GM12878 (cell line): Measurements from ENCODE around the gene LRRC30. TPM values are rescaled to one million over a fixed set of nuclear protein-coding genes. Genes with fewer than 3 reads are reported as not detected.

Source experiments
- ATAC-seq: fragments of 200-7000 bp; cut with Tn5 transposase; 3 replicates; pipeline ENCODE4 v1.9.1; 2020; ENCODE audit warnings: mild to moderate bottlenecking, moderate library complexity
- BruUV-seq: library from RNA; stranded (reverse); fragments of 400-500 nt; replicated peaks from 2 replicates; lab custom pipeline; 2021; lab: Mats Ljungman, UMichigan
- CTCF ChIA-PET: fragments of 300-600 bp; sonication (Branson Sonifier 250); formaldehyde crosslinking; extraction: SDS; loops from one replicate; lab custom pipeline; 2021; ENCODE audit warnings: inconsistent platforms; lab: Yijun Ruan, JAX
- POLR2A ChIA-PET: fragments of 350-600 bp; formaldehyde crosslinking; extraction: SDS; loops from one replicate; lab custom pipeline; 2021; ENCODE audit warnings: inconsistent platforms; lab: Charles Lee
- RAD21 ChIA-PET: fragments of 300-600 bp; sonication (Branson Sonifier 250); formaldehyde crosslinking; loops from one replicate; lab custom pipeline; 2023; ENCODE audit warnings: antibody characterized with exemption; ENCODE audit not compliant: unreplicated experiment; lab: Charles Lee
- SMC1A ChIA-PET: fragments of 300-600 bp; sonication (Branson Sonifier 250); formaldehyde crosslinking; loops from one replicate; lab custom pipeline; 2023; ENCODE audit not compliant: unreplicated experiment, uncharacterized antibody; lab: Charles Lee
- DNase-seq: peaks from one replicate; pipeline ENCODE4 v3.0.0-alpha.2; 2011; ENCODE audit warnings: low read depth, low spot score
- FAIRE-seq: peaks from 3 replicates; lab custom pipeline; 2011; peaks lifted over from hg19 to GRCh38; lab: Jason Lieb, UNC
- H2AFZ ChIP-seq: 2 replicates; pipeline ENCODE4 v1.6.0; 2011; ENCODE audit warnings: low read depth, low read length, control low read depth; ENCODE audit not compliant: control insufficient read depth
- H3K27ac ChIP-seq: 2 replicates; pipeline ENCODE4 v1.5.1; 2011; ENCODE audit warnings: control low read depth; ENCODE audit not compliant: control insufficient read depth, insufficient read depth
- H3K27me3 ChIP-seq, 2 experiments: replicated peaks in 1 of 2; 2 replicates each; pipeline versions ENCODE4 v1.6.0 to v1.6.1; 2011; ENCODE audit warnings: low read length in 1 of 2; ENCODE audit not compliant: control insufficient read depth in 2 of 2, insufficient read depth in 2 of 2
- H3K36me3 ChIP-seq, 2 experiments: 2 replicates each; pipeline ENCODE4 v1.5.1; 2011; ENCODE audit warnings: low read length in 1 of 2; ENCODE audit not compliant: control insufficient read depth in 2 of 2, insufficient read depth in 2 of 2
- H3K4me1 ChIP-seq: 2 replicates; pipeline ENCODE4 v1.6.1; 2011; ENCODE audit warnings: mild to moderate bottlenecking, low read length, moderate library complexity, mixed read lengths; ENCODE audit not compliant: control insufficient read depth, insufficient read depth
- H3K4me2 ChIP-seq: 2 replicates; pipeline ENCODE4 v1.6.0; 2011; ENCODE audit warnings: control low read depth; ENCODE audit not compliant: control insufficient read depth, insufficient read depth
- H3K4me3 ChIP-seq: fragments of 200-600 bp; sonication (generic); 2 replicates; pipeline ENCODE4 v1.5.1; 2016
- H3K79me2 ChIP-seq: 2 replicates; pipeline ENCODE4 v1.6.0; 2011; ENCODE audit warnings: low read length; ENCODE audit not compliant: control insufficient read depth, insufficient read depth
- H3K9ac ChIP-seq: 2 replicates; pipeline ENCODE4 v1.8.0; 2011; ENCODE audit warnings: low read length, control low read depth, mixed read lengths; ENCODE audit not compliant: control insufficient read depth, insufficient read depth
- H3K9me3 ChIP-seq: replicated peaks from 3 replicates; pipeline ENCODE4 v1.5.1; 2011; ENCODE audit warnings: mild to moderate bottlenecking, low read length; ENCODE audit not compliant: control insufficient read depth, insufficient read depth
- H4K20me1 ChIP-seq: 2 replicates; pipeline ENCODE4 v1.6.0; 2011; ENCODE audit not compliant: control insufficient read depth, insufficient read depth
- BMI1 ChIP-seq: fragments of 450-650 bp; IDR thresholded peaks from 2 replicates; pipeline ENCODE4 v1.6.1; 2016; ENCODE audit warnings: mild to moderate bottlenecking, moderate library complexity, borderline replicate concordance
- GABPA ChIP-seq: IDR thresholded peaks from 2 replicates; pipeline ENCODE4 v1.6.1; 2014; ENCODE audit warnings: antibody characterized with exemption, low read depth, mild to moderate bottlenecking, inconsistent platforms
- KAT2A ChIP-seq: conservative IDR thresholded peaks from 2 replicates; pipeline ENCODE4 v1.6.1; 2011; ENCODE audit warnings: low read depth, low read length; ENCODE audit not compliant: control insufficient read depth
- NR2F1 ChIP-seq: fragments of 450-650 bp; conservative IDR thresholded peaks from 2 replicates; pipeline ENCODE4 v1.6.1; 2017; ENCODE audit warnings: mild to moderate bottlenecking
- POLR2AphosphoS5 ChIP-seq: IDR thresholded peaks from 2 replicates; pipeline ENCODE4 v1.6.1; 2011; ENCODE audit warnings: mild to moderate bottlenecking, low read length, inconsistent platforms
- SMC3 ChIP-seq: IDR thresholded peaks from 2 replicates; pipeline ENCODE4 v1.6.1; 2011; ENCODE audit warnings: low read length, improper control_type of control experiment, borderline replicate concordance
- SP1 ChIP-seq: IDR thresholded peaks from one replicate; pipeline ENCODE4 v1.6.1; 2011; ENCODE audit warnings: low read depth, low read length
- SPI1 ChIP-seq: IDR thresholded peaks from 2 replicates; pipeline ENCODE4 v1.6.1; 2011; ENCODE audit warnings: low read depth, mild to moderate bottlenecking, low read length, moderate library complexity, borderline replicate concordance; ENCODE audit not compliant: insufficient read depth
- STAT3 ChIP-seq: IDR thresholded peaks from 2 replicates; pipeline ENCODE4 v1.6.1; 2011; ENCODE audit warnings: low read depth, low read length, improper control_type of control experiment
- ZSCAN29 ChIP-seq: fragments of 450-650 bp; IDR thresholded peaks from 2 replicates; pipeline ENCODE4 v1.6.1; 2017; ENCODE audit warnings: mild to moderate bottlenecking, moderate library complexity
- WGBS: methylation state at CpG from one replicate; pipeline ENCODE4 v1.1.6; 2016; ENCODE audit warnings: low lambda C conversion rate; ENCODE audit not compliant: insufficient replicate concordance, insufficient coverage; ENCODE audit errors: missing lambda C conversion rate; 5-methylcytosine and 5-hydroxymethylcytosine counted together
- in situ Hi-C: fragments of 300-500 bp; cut with MboI; formaldehyde crosslinking; loops from 9 replicates; pipeline ENCODE4 v1.14.3; 2018; ENCODE audit warnings: mixed read lengths
- intact Hi-C: fragments of 100-400 bp; cut with micrococcal nuclease; formaldehyde crosslinking; loops from one replicate; pipeline ENCODE4 v1.14.2; 2022; ENCODE audit not compliant: unreplicated experiment
- polyA plus RNA-seq, 11 experiments: library from polyadenylated mRNA; depleted of rRNA in 4 of 11; unstranded in 6 of 11; stranded (reverse) in 5 of 11; fragments of >200 nt; fragmentation: Nextera tagmentation in 4 of 11; fragmentation: Illumina TruSeq in 1 of 11; extraction: Ambion mirVana in 4 of 11; extraction: Trizol in 1 of 11; gene quantifications; 1 replicate in 1 of 11; 2 replicates in 10 of 11; pipeline versions ENCODE4 v1.2.1 to v1.2.3, GENCODE V29; 2011 to 2016; ENCODE audit warnings: inconsistent platforms in 2 of 11, missing spikeins in 2 of 11, low read depth in 1 of 11
- total RNA-seq, 4 experiments: library from RNA; depleted of rRNA in 3 of 4; stranded (reverse); fragments of >200 nt in 3 of 4; fragmentation: Illumina TruSeq in 1 of 4; extraction: Trizol in 1 of 4; gene quantifications; 2 replicates each; pipeline versions ENCODE4 v1.2.1 to v1.2.3, GENCODE V29; 2013 to 2021
- TF ChIP-seq, protein P1 (sequence below): IDR thresholded peaks from 2 replicates; pipeline ENCODE4 v1.6.1; 2011; ENCODE audit warnings: low read depth, mild to moderate bottlenecking, low read length, moderate library complexity, borderline replicate concordance; ENCODE audit errors: extremely low read depth

LRRC30 gene
- total and polyA plus RNA-seq, 10 of the 15 experiments (the other 5 are each of a cell fraction or from before 2014, with no cell fraction given): not detected

DNA sequence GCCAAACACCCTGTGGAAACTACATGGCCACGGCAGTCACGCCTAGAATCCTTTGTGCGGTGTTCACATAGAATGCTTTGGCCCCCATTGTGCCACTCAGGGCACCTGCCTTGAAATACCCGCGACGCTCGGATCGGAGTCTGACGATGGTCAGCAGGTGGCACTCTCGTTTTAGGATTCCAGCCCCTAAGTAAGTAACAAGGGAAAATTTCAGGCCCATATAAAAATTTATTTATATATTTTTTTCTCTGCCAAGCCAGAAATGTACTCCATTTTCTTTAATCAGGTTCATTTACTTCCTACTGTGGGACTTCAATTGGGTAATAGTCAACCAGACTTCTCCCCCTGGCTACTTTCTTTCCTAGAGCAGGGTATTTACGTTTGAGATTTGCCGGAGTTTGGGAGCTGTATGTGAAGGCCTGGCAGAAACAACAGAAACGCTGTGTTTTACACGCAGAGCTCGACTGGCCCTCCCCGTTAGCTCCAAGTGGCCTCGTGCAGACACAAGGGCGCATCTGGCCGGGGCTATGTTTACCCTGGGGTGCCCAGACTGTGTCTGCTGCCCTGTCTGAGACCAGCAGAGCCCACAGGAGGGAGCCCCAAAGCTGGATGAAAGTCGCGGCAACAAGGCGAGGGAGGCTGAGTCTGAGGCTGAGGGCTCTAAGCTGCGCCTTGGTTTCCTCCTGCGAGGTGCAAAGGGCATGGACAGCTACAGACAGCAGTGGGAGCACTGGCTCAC is 41.6 kb downstream of the LRRC30 start:
- FAIRE-seq: no peak
- BruUV-seq: no TSS peak
- Histone ChIP-seq H3K36me3 (no peaks in the 10 kb centered on the region), H3K79me2 (no peaks in the 10 kb centered on the region), H2AFZ (no peak overlapping the region), H3K9ac (no peak overlapping the region), H3K9me3 (no peaks in the 10 kb centered on the region; the same call in 2 of the 3 replicates), H3K4me2 (no peak overlapping the region), H3K27ac (no peak overlapping the region), H3K27me3 (no peaks in the 10 kb centered on the region), H3K4me3 (no peak overlapping the region), H3K4me1 (no peaks in the 10 kb centered on the region), H4K20me1 (no peaks in the 10 kb centered on the region)
- ChIA-PET SMC1A (no interaction called here), POLR2A (no interaction called here), CTCF (no interaction called here), RAD21 (no interaction called here)
- ATAC-seq: no peak
- no peak for TF ChIP-seq GABPA
- no peak for TF ChIP-seq POLR2AphosphoS5
- TF ChIP-seq SPI1: no peak
- TF ChIP-seq BMI1: no peak
- no peak for TF ChIP-seq STAT3
- no peak for TF ChIP-seq KAT2A
- TF ChIP-seq ZSCAN29: no peak
- TF ChIP-seq NR2F1: no peak
- TF ChIP-seq SMC3: no peak
- no peak for TF ChIP-seq SP1
- TF ChIP-seq, protein P1, sequence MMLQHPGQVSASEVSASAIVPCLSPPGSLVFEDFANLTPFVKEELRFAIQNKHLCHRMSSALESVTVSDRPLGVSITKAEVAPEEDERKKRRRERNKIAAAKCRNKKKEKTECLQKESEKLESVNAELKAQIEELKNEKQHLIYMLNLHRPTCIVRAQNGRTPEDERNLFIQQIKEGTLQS: no peak
- WGBS: 45% methylated on average over 24 of the region's 24 CpGs
- no peak for DNase-seq
- in situ Hi-C loops (no loop called here), intact Hi-C loops (no loop called here)
